GM21381 (cell line): ENCODE measurements around the gene GFI1.
"Not testable (repeated sequence)": the region's sequence is repeated elsewhere in the genome, so short reads cannot be mapped to it uniquely, and the experiment has no call there.

Experiments used
- ATAC-seq: cut with Tn5 transposase; IDR thresholded peaks from one replicate; pipeline ENCODE4 v1.9.1; 2021; ENCODE audit warnings: mild to moderate bottlenecking, moderate library complexity; ENCODE audit not compliant: unreplicated experiment

The GFI1 gene

GRCh38 chr1:92486251-92487077 lies at the start of gene GFI1:
Gene GFI1 (minus strand): TSS chr1:92486925. CDS start chr1:92483487, 3,438 bp downstream.
- peak; percentile 28 for ATAC-seq

- not testable (repeated sequence) for ATAC-seq
These were observed 45.6 kb upstream of the GFI1 start for GRCh38 chr1:92532371-92532770.

- ATAC-seq = not testable (repeated sequence)
These were observed 45.2 kb upstream of the GFI1 start for GRCh38 chr1:92531939-92532338.

GRCh38 chr1:92527670-92528069 lies 40.9 kb upstream of the GFI1 start:
- ATAC-seq = no peak

- ATAC-seq = not testable (repeated sequence)
These were observed 38.3 kb upstream of the GFI1 start for GRCh38 chr1:92524944-92525590.

DNA sequence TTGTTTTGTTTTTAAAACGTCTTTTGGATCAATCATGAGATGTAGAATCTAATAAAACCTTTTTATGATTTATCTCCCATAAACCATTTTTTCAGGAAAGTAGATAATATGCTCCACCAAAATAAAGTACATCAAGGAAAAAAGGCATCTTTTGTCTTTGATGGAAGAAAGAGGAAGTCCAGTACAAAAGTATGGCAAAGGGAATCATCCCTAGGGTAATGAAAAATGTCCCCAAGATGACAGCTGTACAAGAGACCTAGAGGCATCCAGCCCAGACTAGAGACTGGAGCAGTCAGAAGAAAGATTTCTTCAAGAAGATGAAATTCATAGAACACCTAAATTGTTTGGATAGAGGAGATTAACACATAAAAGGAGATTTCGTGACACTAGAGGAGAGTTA lies 32.3 kb upstream of the GFI1 start:
- ATAC-seq = no peak

GRCh38 chr1:92516574-92516973 lies 29.8 kb upstream of the GFI1 start:
- ATAC-seq = no peak

DNA sequence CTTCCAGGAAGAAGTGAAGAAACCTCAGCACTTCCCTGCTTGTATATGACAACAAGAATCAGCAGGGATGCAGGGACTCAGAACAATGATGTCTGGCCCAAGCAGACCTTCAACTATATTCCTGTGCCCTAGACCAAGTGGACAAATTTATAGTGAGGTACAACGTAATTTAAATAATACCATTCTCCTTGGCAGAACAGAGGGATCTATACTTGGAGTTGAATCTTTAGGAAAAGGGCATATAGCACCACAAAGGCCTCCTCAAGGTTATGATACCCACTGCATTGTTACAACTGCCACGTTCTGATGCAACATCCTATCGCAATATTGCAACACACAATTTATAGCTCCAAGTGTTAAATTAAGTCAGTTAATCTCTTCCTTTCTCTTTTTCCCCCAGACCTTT lies 29.1 kb upstream of the GFI1 start:
- no peak for ATAC-seq

DNA sequence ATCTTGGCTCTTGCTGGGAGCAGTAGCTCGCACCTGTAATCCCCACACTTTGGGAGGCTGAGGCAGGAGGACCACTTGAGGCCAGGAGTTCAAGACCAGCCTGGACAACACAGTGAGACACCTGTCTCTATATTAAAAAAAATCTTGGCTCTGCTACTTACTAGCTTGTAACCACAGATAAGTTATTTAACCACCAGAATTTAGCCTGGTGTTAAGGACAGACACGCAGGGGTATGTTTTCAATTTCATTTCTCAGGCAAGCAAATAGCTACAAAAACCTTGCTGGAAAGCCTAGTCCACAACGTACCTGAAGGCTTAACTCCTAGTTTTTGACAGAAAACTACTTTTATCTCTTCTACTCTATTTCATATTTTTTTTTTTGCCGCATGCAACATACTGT lies 24.8 kb upstream of the GFI1 start:
- peak; percentile 78 for ATAC-seq

DNA sequence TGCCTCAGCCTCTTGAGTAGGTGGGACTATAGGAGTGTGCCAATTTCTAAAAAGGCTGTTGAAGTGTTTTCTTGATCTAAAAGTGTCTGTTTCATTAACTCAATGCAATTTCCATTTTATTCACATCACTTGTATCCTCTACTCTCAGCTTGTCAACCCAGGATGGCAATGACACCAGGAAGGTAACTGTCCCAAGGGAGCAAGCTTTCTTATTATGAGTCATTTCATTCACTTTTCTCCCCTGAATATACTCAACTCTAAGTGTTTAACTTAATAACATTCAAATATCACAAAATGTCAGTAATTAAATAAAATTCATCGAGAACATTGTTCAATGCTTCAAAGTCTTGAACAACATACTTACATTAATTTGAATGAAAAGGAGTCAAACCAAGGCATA lies 22.9 kb upstream of the GFI1 start:
- ATAC-seq = no peak

GRCh38 chr1:92505015-92505692 lies 18.4 kb upstream of the GFI1 start:
- no peak for ATAC-seq

DNA sequence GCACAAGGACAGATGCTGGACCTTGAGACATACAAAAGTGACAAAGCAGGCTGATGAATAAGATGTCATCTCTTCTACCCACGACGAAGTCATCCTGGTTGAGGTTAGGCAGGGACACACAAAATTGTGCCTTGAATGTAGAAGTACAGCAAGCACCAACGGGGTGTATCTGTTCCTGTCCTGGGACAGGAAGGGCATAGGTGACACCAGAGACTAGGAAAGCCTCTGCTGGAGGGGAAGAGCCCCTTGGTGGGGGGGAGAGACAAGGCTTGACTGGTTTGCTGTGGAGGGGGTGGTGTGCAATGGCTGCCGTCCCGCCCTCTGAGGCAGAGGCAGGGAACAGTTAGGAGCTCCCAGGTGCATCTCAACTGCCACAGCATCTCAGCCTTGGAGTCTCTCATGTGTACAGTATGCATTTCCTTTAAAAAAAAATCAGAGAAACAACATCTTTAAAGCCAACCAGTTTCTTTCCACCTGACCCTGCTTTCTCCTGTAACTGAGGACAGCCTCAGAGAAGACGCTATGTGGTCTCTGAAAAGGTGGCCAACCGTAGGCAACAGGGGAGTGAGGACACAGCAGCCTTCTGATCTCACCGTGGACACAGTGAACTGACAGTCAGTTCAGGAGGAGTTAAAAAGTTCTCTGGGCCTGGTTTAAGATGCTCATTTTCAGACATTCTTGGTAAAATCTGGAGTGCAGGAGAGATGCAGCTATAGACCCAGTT lies 17.7 kb upstream of the GFI1 start:
- ATAC-seq = no peak

DNA sequence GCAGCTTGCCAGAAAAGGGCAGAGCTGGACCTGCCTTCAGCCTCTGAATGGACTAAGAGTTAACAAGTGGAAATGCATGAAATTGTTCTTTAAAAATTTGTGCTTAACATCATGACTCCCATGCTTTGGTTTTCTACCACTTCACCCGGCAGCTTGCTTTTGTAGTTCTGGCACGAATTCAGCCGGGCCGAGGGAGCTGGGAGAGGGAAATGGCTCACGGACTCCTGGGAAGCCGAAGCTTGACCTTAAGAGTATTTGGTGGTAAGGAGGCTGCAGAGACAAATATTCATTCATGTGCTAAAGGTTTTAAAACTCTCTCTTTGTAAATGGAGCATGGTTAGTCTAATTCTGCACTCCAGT lies 17.2 kb upstream of the GFI1 start:
- ATAC-seq = no peak

- no peak for ATAC-seq
These were observed 16.6 kb upstream of the GFI1 start for GRCh38 chr1:92503043-92503925.

- ATAC-seq = peak; percentile 61
These were observed 15.5 kb upstream of the GFI1 start for GRCh38 chr1:92502247-92502646.

DNA sequence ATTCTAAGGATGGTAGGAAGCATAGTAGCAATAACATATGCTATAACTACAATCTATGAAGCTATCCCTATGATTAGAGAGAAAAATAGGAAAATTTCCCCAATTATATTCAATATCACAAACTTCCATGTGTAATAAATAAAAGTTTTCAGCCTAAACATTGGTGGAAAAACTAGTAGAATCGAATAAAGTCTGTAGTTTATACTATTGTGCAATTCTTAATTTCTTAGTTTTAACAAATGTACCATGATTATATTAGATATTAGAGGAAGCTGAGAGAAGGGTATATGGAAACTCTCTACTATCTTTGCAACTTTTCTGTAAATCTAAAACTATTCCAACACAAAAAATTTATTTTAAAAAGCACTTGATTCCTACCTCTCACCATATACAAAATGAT lies 13.8 kb upstream of the GFI1 start:
- ATAC-seq = no peak

- no peak for ATAC-seq
These were observed 8.8 kb upstream of the GFI1 start for GRCh38 chr1:92495392-92496063.

DNA sequence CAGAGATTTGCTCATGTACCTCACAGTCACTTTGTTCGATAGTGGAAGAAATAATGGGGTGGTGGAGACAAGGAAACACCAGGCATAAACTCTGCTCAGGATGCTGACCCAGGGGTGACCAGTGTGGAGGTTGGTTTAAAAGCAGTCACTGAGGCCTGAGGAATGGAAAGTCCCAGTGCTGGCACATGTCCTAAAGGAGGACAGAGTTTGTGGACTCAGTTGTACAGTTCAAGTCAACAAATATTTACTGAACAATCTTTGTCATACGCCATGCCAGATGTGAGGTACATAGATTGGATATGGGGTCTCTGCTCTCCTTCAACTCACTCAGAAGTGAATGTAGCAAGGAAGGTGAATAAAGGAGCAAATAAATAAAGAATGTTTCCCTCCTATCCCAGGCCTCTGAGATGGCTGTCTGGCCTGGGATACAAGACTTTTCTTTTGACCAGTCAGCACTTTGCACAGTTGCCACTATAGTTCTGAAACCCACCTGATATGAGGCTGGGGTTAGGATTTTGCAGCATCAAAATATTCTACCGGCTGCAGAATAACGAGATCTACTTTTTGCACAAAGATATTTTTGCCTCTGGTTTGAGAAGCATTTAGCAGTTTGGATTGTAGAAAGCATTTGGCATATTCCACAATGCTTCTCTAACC lies 7.9 kb upstream of the GFI1 start:
- no peak for ATAC-seq

- no peak for ATAC-seq
These were observed 6.4 kb upstream of the GFI1 start for GRCh38 chr1:92493139-92493538.
